ENCODE measurements around the gene SFTPB. TPM values are rescaled to one million over a fixed set of nuclear protein-coding genes. Genes with fewer than 3 reads are reported as not detected.

The SFTPB gene
- total RNA-seq, 6 experiments from 2014 or later, result 0.06 to 1.1 (median 0.79) TPM; not detected in 2

DNA sequence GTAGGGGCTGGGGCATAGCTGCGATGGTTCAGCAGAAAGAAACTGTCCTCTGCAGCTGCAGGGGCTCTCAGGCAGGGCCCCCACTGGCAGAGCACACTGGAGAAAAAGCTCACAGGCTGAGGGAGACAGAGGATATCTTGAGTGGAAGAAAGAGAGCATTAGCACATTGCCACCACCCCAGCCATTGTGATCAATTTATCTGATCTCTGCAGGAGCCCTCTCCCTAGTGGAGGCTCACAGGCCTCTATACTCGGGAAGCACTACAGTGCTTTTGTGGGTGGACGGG, 801 bp upstream of the SFTPB start:
- no peaks in the 10 kb centered on the region for H3K36me3 ChIP-seq
- WGBS (ENCODE audit: insufficient coverage, low coverage, low lambda C conversion rate, missing lambda C conversion rate), result 72% methylated on average over 3 of the region's 3 CpGs
- H3K9me3 ChIP-seq, result no peaks in the 10 kb centered on the region
- intact Hi-C loops (cut with DNase I), result no loop called here
- no peak for TF ChIP-seq POLR2A (IDR thresholded peaks at IDR 0.05)
- TF ChIP-seq, protein P1, sequence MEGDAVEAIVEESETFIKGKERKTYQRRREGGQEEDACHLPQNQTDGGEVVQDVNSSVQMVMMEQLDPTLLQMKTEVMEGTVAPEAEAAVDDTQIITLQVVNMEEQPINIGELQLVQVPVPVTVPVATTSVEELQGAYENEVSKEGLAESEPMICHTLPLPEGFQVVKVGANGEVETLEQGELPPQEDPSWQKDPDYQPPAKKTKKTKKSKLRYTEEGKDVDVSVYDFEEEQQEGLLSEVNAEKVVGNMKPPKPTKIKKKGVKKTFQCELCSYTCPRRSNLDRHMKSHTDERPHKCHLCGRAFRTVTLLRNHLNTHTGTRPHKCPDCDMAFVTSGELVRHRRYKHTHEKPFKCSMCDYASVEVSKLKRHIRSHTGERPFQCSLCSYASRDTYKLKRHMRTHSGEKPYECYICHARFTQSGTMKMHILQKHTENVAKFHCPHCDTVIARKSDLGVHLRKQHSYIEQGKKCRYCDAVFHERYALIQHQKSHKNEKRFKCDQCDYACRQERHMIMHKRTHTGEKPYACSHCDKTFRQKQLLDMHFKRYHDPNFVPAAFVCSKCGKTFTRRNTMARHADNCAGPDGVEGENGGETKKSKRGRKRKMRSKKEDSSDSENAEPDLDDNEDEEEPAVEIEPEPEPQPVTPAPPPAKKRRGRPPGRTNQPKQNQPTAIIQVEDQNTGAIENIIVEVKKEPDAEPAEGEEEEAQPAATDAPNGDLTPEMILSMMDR (IDR thresholded peaks at IDR 0.05), result no peak
- no peaks in the 10 kb centered on the region for H3K4me1 ChIP-seq
- no peaks in the 10 kb centered on the region for H3K27me3 ChIP-seq
- no peak overlapping the region for H3K4me3 ChIP-seq
- DNase-seq (no peak), ATAC-seq (no peak)
- H3K27ac ChIP-seq, result no peak overlapping the region

DNA sequence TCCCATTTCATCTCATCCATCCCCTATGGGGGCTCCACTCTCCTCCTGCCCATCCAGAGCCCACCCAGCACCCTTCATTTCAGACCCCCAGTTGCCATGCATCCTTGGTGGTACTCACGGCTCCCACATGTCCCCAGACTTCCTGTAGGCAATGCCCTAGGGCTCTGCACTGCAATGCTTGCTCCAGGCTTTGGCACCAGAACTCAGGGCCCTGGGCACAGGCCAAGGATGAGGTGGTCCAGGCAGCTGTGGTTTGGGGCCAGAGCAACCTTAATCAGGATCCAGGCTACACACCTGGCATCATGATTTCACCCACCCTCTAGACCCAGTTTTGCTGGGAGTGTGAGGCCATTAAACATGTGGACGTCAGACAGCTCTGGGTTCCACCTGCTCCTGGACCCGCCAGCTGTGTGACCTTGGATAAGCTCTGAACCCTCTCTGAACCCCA, 414 bp downstream of the SFTPB start:
- intact Hi-C loops (cut with DNase I), result no loop called here
- Histone ChIP-seq H3K36me3 (no peaks in the 10 kb centered on the region), H3K4me3 (no peak overlapping the region), H3K9me3 (no peaks in the 10 kb centered on the region), H3K27ac (no peak overlapping the region), H3K27me3 (no peaks in the 10 kb centered on the region), H3K4me1 (no peaks in the 10 kb centered on the region)
- DNase-seq (no peak), ATAC-seq (no peak)
- no peak for TF ChIP-seq POLR2A (IDR thresholded peaks at IDR 0.05)
- TF ChIP-seq, protein P1 (IDR thresholded peaks at IDR 0.05), result no peak
- 70% methylated on average over 3 of the region's 3 CpGs for WGBS (ENCODE audit: insufficient coverage, low coverage, low lambda C conversion rate, missing lambda C conversion rate)

DNA sequence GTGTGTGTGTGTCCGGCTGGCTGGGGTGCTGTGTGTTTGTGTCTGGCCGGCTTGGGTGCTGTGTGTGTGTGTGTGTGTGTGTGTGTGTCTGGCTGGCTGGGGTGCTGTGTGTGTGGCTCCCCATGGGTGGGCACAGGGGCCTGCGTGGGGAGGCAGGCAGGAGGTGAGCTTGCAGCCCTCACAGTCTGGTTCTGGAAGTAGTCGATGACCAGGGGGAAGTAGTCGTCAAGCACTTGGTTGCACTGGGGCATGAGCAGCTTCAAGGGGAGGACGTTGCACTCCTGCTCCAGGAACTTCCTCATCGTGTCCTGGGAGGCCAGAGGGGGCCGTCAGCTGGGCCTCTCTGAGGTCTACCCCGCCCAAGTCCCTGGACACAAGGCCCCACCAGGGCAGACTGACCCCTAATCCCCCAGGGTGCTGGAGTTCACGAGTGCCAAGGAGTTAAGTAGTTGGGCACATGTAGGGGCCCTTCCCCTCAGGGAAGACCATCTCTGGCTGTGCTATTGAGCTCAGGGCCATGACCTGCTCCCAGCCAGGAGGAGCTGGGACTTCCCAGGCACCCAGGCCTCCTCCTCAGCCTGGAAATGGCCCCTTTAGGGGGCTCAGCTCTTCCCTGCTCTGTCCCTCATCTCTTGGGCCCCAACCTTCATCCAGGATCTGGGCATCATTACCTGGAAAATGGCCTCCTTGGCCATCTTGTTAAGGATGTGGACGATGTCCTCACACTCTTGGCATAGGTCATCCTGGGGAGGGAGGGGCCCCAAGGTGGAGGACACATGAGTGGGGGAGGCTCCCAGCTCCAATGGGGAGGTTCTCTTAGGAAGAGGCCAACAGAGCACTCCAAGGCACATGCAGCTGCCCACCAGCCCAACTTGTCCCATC, 1.3 kb downstream of the SFTPB start:
- Histone ChIP-seq H3K27ac (no peak overlapping the region), H3K9me3 (no peaks in the 10 kb centered on the region), H3K4me1 (no peaks in the 10 kb centered on the region), H3K36me3 (no peaks in the 10 kb centered on the region), H3K4me3 (no peak overlapping the region), H3K27me3 (no peaks in the 10 kb centered on the region)
- DNase-seq (no peak), ATAC-seq (peak; percentile 6 to 44 (median 28))
- no CpG with 5 or more reads among the region's 11 CpGs for WGBS (ENCODE audit: insufficient coverage, low coverage, low lambda C conversion rate, missing lambda C conversion rate)
- TF ChIP-seq, protein P1 (IDR thresholded peaks at IDR 0.05), result no peak
- TF ChIP-seq POLR2A (IDR thresholded peaks at IDR 0.05), result no peak
- intact Hi-C loops (cut with DNase I), result no loop called here

DNA sequence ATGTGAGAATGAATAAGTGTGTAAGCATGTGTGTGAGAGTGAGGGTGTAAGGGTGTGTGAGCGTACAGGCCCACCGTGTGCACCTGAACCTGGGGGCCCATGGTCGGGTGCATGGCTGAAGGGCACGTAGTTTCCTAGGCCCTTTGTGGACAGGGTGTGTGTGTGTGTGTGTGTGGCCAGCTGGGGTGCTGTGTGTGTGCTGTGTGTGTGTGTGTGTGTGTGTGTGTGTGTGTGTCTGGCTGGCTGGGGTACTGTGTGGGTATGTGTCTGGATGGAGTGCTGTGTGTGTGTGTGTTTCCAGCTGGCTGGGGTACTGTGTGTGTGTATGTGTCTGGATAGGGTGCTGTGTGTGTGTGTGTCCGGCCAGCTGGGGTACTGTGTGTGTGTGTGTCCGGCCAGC, 2.0 kb downstream of the SFTPB start:
- Histone ChIP-seq H3K36me3 (no peaks in the 10 kb centered on the region), H3K4me1 (no peaks in the 10 kb centered on the region), H3K27ac (no peak overlapping the region), H3K9me3 (no peaks in the 10 kb centered on the region), H3K4me3 (no peak overlapping the region), H3K27me3 (no peaks in the 10 kb centered on the region)
- ATAC-seq, result no peak
- TF ChIP-seq POLR2A (IDR thresholded peaks at IDR 0.05), result no peak
- TF ChIP-seq, protein P1 (IDR thresholded peaks at IDR 0.05), result no peak
- 90% methylated on average over 2 of the region's 6 CpGs for WGBS (ENCODE audit: insufficient coverage, low coverage, low lambda C conversion rate, missing lambda C conversion rate)
- intact Hi-C loops (cut with DNase I), result no loop called here
- DNase-seq, result no peak
